IMR-90 (cell line): ENCODE results near the gene RMND5A. TPM values are rescaled to one million over a fixed set of nuclear protein-coding genes. Genes with fewer than 3 reads are reported as not detected.

Source experiments
- ATAC-seq: fragments of 200-7000 bp; cut with Tn5 transposase; 2 replicates; pipeline ENCODE4 v1.9.1; 2020; ENCODE audit warnings: low read depth, mild to moderate bottlenecking, moderate library complexity
- BruUV-seq: library from RNA; stranded (reverse); fragments of 400-500 nt; replicated peaks from 2 replicates; lab custom pipeline; 2021; lab: Mats Ljungman, UMichigan
- CTCF ChIA-PET: fragments of 300-600 bp; formaldehyde crosslinking; extraction: SDS; loops from one replicate; lab custom pipeline; 2021; ENCODE audit warnings: antibody characterized with exemption; lab: Yijun Ruan, JAX
- POLR2A ChIA-PET: fragments of 300-600 bp; sonication (Branson Sonifier 250); formaldehyde crosslinking; loops from one replicate; lab custom pipeline; 2022; ENCODE audit warnings: antibody characterized with exemption; ENCODE audit not compliant: unreplicated experiment; lab: Charles Lee
- DNase-seq: peaks from one replicate; pipeline ENCODE4 v3.0.0; 2013
- H2AFZ ChIP-seq: replicated peaks from 2 replicates; pipeline ENCODE3; 2013; ENCODE audit warnings: low read length, mild to moderate bottlenecking; ENCODE audit not compliant: poor library complexity
- H2AK5ac ChIP-seq: 2 replicates; pipeline ENCODE4 v1.6.1; 2013; ENCODE audit warnings: low read depth, low read length, inconsistent platforms
- H2AK9ac ChIP-seq: replicated peaks from 2 replicates; pipeline ENCODE3; 2013; ENCODE audit warnings: mild to moderate bottlenecking, low read depth, low read length, moderate library complexity; ENCODE audit not compliant: poor library complexity
- H2BK120ac ChIP-seq: 2 replicates; pipeline ENCODE4 v1.6.1; 2013; ENCODE audit warnings: low read depth, low read length, inconsistent platforms
- H2BK15ac ChIP-seq: 3 replicates; pipeline ENCODE4 v1.6.1; 2013; ENCODE audit warnings: low read depth, low read length, inconsistent platforms
- H2BK20ac ChIP-seq: 2 replicates; pipeline ENCODE4 v1.6.1; 2013; ENCODE audit warnings: low read depth, mild to moderate bottlenecking, inconsistent platforms, low read length, moderate library complexity
- H2BK5ac ChIP-seq: 2 replicates; pipeline ENCODE4 v1.6.1; 2013; ENCODE audit warnings: mild to moderate bottlenecking, low read depth, low read length, inconsistent platforms; ENCODE audit not compliant: poor library complexity, severe bottlenecking
- H3K14ac ChIP-seq: replicated peaks from 2 replicates; pipeline ENCODE4 v1.6.1; 2013; ENCODE audit warnings: low read depth, low read length, inconsistent platforms
- H3K18ac ChIP-seq: 2 replicates; pipeline ENCODE4 v1.6.1; 2013; ENCODE audit warnings: low read depth, low read length, control low read depth
- H3K23ac ChIP-seq: 2 replicates; pipeline ENCODE4 v1.6.1; 2013; ENCODE audit warnings: low read depth, low read length, inconsistent platforms
- H3K27ac ChIP-seq: 2 replicates; pipeline ENCODE4 v1.5.1; 2013; ENCODE audit warnings: mild to moderate bottlenecking, control low read depth, low read length; ENCODE audit not compliant: insufficient read depth
- H3K27me3 ChIP-seq: 2 replicates; pipeline ENCODE4 v1.6.1; 2013; ENCODE audit warnings: low read length; ENCODE audit not compliant: control insufficient read depth, insufficient read depth
- H3K36me3 ChIP-seq: 2 replicates; pipeline ENCODE4 v1.6.1; 2013; ENCODE audit warnings: low read length, mixed read lengths; ENCODE audit not compliant: control insufficient read depth, insufficient read depth
- H3K4ac ChIP-seq: 2 replicates; pipeline ENCODE4 v1.6.1; 2013; ENCODE audit warnings: low read depth, low read length, inconsistent platforms
- H3K4me1 ChIP-seq: 2 replicates; pipeline ENCODE4 v1.6.1; 2013; ENCODE audit warnings: low read length, mixed read lengths; ENCODE audit not compliant: control insufficient read depth, insufficient read depth
- H3K4me2 ChIP-seq: 2 replicates; pipeline ENCODE4 v1.6.1; 2013; ENCODE audit warnings: low read depth, mild to moderate bottlenecking, control low read depth, low read length, moderate library complexity
- H3K4me3 ChIP-seq: 2 replicates; pipeline ENCODE4 v1.5.1; 2013; ENCODE audit warnings: low read depth, mild to moderate bottlenecking, control low read depth, low read length, moderate library complexity; ENCODE audit not compliant: insufficient read depth
- H3K56ac ChIP-seq: 2 replicates; pipeline ENCODE4 v1.6.1; 2013; ENCODE audit warnings: low read length, inconsistent platforms; ENCODE audit not compliant: insufficient read depth; ENCODE audit errors: extremely low read depth
- H3K79me1 ChIP-seq, 2 experiments: 2 replicates each; pipeline ENCODE4 v1.6.1; 2013; ENCODE audit warnings: low read length in 2 of 2, inconsistent platforms in 1 of 2, low read depth in 1 of 2
- H3K9ac ChIP-seq: 2 replicates; pipeline ENCODE4 v1.6.1; 2013; ENCODE audit warnings: low read depth, low read length, control low read depth
- H3K9me1 ChIP-seq: 2 replicates; pipeline ENCODE4 v1.6.1; 2013; ENCODE audit warnings: low read length, inconsistent platforms; ENCODE audit not compliant: insufficient read depth
- H3K9me3 ChIP-seq: 2 replicates; pipeline ENCODE4 v1.6.1; 2013; ENCODE audit warnings: low read length; ENCODE audit not compliant: control insufficient read depth, insufficient read depth
- H4K20me1 ChIP-seq: 2 replicates; pipeline ENCODE4 v1.6.1; 2013; ENCODE audit warnings: low read length, inconsistent platforms; ENCODE audit not compliant: insufficient read depth
- H4K5ac ChIP-seq: 2 replicates; pipeline ENCODE4 v1.6.1; 2013; ENCODE audit warnings: mild to moderate bottlenecking, low read depth, low read length, control low read depth
- H4K8ac ChIP-seq, 2 experiments: 2 replicates each; pipeline ENCODE4 v1.6.1; 2013; ENCODE audit warnings: low read depth in 2 of 2, low read length in 2 of 2, control low read depth in 1 of 2, inconsistent platforms in 1 of 2
- H4K91ac ChIP-seq: 2 replicates; pipeline ENCODE4 v1.6.1; 2013; ENCODE audit warnings: low read depth, low read length, inconsistent platforms; ENCODE audit not compliant: insufficient read depth
- BHLHE40 ChIP-seq: fragments of 150-350 bp; IDR thresholded peaks from 2 replicates; pipeline ENCODE4 v1.6.1; 2016; ENCODE audit warnings: mild to moderate bottlenecking, low read depth, low read length
- CEBPB ChIP-seq: IDR thresholded peaks from 2 replicates; pipeline ENCODE4 v1.6.1; 2012; ENCODE audit warnings: low read depth, low read length, improper control_type of control experiment
- POLR2A ChIP-seq: IDR thresholded peaks from 2 replicates; pipeline ENCODE4 v1.6.1; 2012; ENCODE audit warnings: mild to moderate bottlenecking, low read depth, low read length
- USF2 ChIP-seq: fragments of 150-350 bp; IDR thresholded peaks from 2 replicates; pipeline ENCODE4 v1.6.1; 2017; ENCODE audit warnings: mild to moderate bottlenecking, antibody characterized with exemption, low read length, low read depth
- WGBS, 2 experiments: methylation state at CpG; one replicate each; pipeline versions ENCODE4 v1.1.5 to v1.1.7; 2013; ENCODE audit warnings: missing lambda C conversion rate in 2 of 2; ENCODE audit not compliant: insufficient read length in 1 of 2; ENCODE audit errors: extremely low coverage in 2 of 2; 5-methylcytosine and 5-hydroxymethylcytosine counted together
- dilution Hi-C: fragments of 300-500 bp; cut with HindIII; formaldehyde crosslinking; loops from one replicate; pipeline ENCODE4 v1.14.3; 2018; ENCODE audit warnings: low sequenced_read_pairs; ENCODE audit not compliant: unreplicated experiment
- in situ Hi-C: fragments of 300-500 bp; cut with MboI; formaldehyde crosslinking; loops from 3 replicates; pipeline ENCODE4 v1.14.3; 2019; ENCODE audit warnings: low sequenced_read_pairs, inconsistent platforms, mixed read lengths
- intact Hi-C: fragments of 100-400 bp; cut with micrococcal nuclease; formaldehyde crosslinking; loops from 2 replicates; pipeline ENCODE4 v1.10.0; 2022
- polyA plus RNA-seq, 3 experiments: library from polyadenylated mRNA; depleted of rRNA; stranded (reverse); fragments of >200 nt; gene quantifications; 2 replicates each; pipeline ENCODE4 v1.2.3, GENCODE V29; 2012; ENCODE audit warnings: low replicate concordance in 1 of 3
- total RNA-seq: library from RNA; depleted of rRNA; stranded (reverse); fragments of >200 nt; gene quantifications from 2 replicates; pipeline ENCODE4 v1.2.3, GENCODE V29; 2012

Gene RMND5A
- total and polyA plus RNA-seq, 2 of the 4 experiments (the other 2 are of a cell fraction): 5.1 to 16.0 TPM

- dilution Hi-C loops: no loop called here
- Histone ChIP-seq H2AK9ac (peak overlapping the region; percentile 72), H4K5ac (no peak overlapping the region), H3K4me1 (no peaks in the 10 kb centered on the region), H3K18ac (no peak overlapping the region), H3K9ac (no peak overlapping the region), H3K4ac (no peak overlapping the region), H3K56ac (no peak overlapping the region), H2AK5ac (no peak overlapping the region), H3K27me3 (peaks cover 48% of the 10 kb centered on the region), H3K79me1 (no peaks in the 10 kb centered on the region), H4K20me1 (no peaks in the 10 kb centered on the region), H3K23ac (no peak overlapping the region; the same call in 1 of the 2 replicates), H3K4me3 (peak overlapping the region; percentile 15; the same call in 1 of the 2 replicates), H3K14ac (no peak overlapping the region), H2BK20ac (no peak overlapping the region), H3K9me1 (no peaks in the 10 kb centered on the region), H3K9me3 (no peaks in the 10 kb centered on the region; the same call in 1 of the 2 replicates), H2AFZ (peak overlapping the region; percentile 92), H4K91ac (no peak overlapping the region), H3K27ac (no peak overlapping the region), H3K4me2 (peak overlapping the region; percentile 81), H2BK15ac (no peak overlapping the region), H2BK120ac (no peak overlapping the region), H3K36me3 (no peaks in the 10 kb centered on the region), H4K8ac (no peak overlapping the region), H2BK5ac (no peak overlapping the region)
- ATAC-seq (peak; percentile 15), DNase-seq (no peak)
- intact Hi-C loops: loop anchor here (5.0 kb wide), 1 partner anchor 410 kb away; no protein-coding TSS in a partner anchor
- WGBS, 2 experiments: 2% methylated on average over 24 of the region's 51 CpGs; no CpG with 5 or more reads in 1 of the 2 experiments
- TF ChIP-seq BHLHE40 (no peak), POLR2A (no peak), USF2 (peak; percentile 10; the same call in 1 of the 2 replicates), CEBPB (no peak)
- BruUV-seq: no TSS peak
- ChIA-PET POLR2A (no interaction called here), CTCF (interaction anchor here (1.4 kb wide), 1 partner anchor 10 kb away, joined by 4 read pairs; no protein-coding TSS in a partner anchor)
- in situ Hi-C loops: no loop called here
Observed at GRCh38 chr2:86807468-86808275, 87.6 kb downstream of the RMND5A start.
